ENCODE data around the gene HMBS.
"Not testable (repeated sequence)": the region's sequence is repeated elsewhere in the genome, so short reads cannot be mapped to it uniquely, and the experiment has no call there.

Gene HMBS

GRCh38 chr11:119121811-119122124 lies 37.1 kb downstream of the HMBS start:
- no peak for DNase-seq

DNA sequence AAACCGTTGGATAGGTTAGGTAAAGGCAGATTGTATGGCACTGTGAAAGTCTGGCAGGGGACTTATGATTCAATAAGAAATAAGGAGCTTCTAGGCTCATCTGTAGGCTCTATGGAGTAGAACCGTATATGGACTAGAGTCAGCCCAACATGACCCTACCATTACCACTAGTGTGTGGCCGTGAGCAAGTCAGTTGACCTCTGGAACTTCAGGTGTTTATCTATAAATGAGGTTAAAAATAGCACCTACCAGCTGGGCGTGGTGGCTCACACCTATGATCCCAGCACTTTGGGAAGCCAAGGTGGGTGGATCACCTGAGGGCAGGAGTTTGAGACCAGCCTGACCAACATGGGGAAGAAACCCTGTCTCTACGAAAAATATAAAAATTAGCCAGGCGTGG lies 41.1 kb downstream of the HMBS start:
- no peak for DNase-seq

DNA sequence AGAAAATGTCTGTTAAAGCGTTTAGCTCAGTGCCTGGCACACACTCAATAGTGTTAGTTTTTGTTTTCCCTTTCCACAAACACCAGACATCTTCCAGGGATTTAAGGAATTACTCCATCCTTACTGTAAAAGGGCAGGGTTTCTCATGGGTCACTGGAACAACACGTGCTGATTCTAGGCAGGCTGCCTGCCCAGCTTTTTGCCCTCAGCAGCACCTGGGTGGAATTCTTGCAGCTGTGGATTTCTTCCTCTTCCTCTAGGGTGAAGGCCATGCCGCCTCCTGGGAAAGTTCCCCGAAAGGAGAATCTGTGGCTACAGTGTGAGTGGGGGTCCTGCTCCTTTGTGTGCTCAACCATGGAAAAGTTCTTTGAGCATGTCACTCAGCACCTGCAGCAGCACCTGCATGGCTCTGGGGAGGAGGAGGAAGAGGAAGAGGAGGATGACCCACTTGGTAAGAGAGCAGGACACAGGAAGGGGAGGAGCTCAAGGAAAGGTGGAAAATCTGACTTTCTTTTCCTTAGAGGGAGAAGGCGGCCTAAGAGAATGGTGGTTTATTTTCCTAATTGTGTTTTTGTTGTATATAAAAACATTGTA lies 42.1 kb downstream of the HMBS start:
- no peak for DNase-seq

DNA sequence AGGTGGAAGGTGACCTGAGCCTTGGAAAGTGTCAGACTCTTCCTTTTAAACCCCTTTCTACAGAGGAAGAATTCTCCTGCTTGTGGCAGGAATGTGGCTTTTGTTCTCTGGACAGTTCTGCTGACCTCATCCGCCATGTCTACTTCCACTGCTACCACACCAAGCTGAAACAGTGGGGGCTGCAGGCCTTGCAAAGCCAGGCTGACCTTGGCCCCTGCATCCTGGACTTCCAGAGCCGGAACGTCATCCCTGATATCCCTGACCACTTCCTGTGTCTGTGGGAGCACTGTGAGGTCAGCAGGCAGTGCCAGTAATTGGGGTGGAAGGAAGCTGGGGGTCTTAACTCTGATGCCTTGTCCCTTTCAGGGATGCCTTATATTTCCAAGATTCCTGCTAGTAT lies 46.0 kb downstream of the HMBS start:
- no peak for DNase-seq

- DNase-seq = no peak
These were observed 49.8 kb downstream of the HMBS start for GRCh38 chr11:119134389-119134978.

DNA sequence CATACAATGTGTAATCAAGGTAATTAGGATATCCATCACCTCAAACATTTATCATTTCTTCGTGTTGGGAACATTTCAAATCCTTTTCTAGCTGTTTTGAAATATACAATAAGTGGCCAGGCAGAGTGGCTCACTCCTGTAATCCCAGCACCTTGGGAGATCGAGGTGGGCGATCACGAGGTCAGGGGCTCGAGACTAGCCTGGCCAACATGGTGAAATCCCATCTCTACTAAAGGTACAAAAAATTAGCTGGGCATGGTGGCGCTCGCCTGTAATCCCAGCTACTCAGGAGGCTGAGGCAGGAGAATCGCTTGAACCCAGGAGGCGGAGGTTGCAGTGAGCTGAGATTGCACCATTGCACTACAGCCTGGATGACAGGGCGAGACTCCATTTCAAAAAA lies 54.6 kb downstream of the HMBS start:
- DNase-seq = not testable (repeated sequence)

Measured in activated naive CD4-positive, alpha-beta T cell (primary cell).